HG03095 (cell line): Measurements from ENCODE around the gene EGR2.

Experiments used
- ATAC-seq: cut with Tn5 transposase; IDR thresholded peaks from one replicate; pipeline ENCODE4 v1.9.1; 2021; ENCODE audit warnings: moderate library complexity; ENCODE audit not compliant: unreplicated experiment

Gene EGR2

DNA sequence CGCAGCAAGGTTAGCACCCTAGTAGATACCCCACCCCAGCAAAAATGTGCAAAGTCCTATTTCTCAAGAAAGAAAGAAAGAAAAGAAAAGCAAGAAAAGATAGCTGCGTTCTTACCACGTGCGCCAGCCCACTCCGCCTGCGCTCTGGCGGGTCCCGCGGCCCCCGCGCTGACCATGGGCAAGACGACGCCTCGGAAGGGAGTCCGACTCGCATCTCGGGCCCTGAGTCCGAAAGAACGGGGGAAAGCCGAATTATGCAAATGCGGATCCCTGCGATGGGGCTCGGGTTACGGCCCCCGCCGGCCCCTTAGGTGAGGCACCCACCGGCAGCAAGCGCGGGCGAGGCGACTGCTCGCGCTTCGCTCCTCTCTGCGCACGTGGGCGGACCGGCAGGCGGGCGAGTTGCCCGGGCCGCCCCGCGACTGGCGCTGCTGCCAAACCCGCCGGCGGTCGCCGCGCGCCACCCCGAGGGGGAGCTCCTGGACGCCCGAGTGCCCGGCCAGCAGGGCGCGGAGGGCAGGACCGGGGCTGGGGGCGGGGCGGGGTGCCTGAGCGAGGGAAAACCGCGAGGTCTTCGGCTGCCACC is 2.4 kb upstream of the EGR2 start:
- no peak for ATAC-seq

DNA sequence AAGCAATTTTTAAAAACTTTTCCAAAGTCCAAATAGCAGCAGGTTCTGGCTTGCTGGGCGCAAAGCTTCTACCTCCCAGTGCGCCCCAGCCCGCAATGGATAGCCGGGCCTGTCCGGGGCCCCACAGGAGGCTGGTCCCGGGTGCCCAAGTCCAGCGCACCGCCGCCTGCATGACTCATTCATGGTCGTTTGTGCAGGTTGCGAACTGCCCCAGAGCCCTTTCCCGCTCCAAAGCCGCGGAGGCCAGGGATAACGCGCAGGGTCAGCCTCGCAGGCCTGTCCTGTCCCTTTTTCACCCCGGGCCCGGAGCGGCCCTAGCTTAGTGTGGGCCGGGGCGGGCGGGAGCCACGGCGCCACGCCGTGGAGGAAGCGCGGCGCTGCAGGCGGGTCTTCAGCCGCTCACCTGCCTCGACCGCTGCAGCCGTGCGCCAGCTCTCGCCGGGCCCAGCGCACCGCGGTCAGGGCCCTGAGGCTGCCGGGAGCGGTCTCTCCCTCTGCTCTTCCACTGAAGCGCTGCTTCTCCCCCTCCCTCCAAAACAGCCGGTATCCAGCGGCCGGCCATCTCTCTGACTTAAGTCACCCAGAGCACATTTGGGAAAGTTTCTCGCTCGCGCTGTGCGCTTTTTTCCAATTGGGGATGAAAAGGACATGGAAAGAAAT is 1.7 kb upstream of the EGR2 start:
- ATAC-seq, result peak; percentile 34

DNA sequence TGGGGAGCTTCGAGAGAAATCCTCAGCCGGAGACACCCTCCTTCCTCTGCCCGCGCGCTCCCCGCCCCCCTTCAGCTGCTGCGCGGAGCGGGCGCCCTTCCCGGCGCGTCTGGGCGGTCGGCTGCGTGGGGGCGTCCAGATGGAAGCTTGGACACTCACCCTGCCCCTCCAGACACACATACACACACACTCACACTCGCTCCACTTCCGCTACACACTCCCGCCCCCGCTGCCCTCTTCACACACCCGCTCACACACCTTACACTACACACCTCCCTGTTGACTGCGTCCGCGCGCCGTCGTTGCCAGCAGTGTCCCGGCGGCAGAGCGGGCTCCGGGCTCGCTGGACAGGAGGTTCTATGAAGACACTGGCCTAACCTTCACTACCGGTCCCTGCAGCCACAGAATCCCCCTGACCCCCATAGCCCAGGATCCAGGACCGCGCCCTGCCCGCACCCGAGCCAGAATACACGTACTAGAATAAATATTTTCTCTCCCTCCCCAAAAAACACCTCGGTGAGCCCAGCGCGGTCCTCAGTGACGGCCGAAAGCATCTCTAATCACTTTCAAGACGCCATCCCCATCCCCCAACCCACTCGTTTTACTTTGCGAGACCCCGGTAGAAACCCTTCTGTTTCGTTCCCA is 1.1 kb upstream of the EGR2 start:
- peak; percentile 0 for ATAC-seq

DNA sequence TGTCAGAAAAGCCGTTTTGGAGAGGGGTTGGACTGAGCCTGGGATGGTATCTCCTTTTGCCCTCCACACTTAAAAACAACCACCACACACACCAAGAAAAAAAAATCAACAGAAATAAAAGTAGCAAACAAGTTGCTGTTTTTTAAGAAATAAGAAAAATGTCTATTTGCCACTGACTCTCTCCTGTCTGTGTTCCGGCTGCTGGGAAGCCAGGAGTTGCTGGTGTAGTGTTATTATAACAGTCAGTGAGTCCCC is 163 bp downstream of the EGR2 start:
- no peak for ATAC-seq

DNA sequence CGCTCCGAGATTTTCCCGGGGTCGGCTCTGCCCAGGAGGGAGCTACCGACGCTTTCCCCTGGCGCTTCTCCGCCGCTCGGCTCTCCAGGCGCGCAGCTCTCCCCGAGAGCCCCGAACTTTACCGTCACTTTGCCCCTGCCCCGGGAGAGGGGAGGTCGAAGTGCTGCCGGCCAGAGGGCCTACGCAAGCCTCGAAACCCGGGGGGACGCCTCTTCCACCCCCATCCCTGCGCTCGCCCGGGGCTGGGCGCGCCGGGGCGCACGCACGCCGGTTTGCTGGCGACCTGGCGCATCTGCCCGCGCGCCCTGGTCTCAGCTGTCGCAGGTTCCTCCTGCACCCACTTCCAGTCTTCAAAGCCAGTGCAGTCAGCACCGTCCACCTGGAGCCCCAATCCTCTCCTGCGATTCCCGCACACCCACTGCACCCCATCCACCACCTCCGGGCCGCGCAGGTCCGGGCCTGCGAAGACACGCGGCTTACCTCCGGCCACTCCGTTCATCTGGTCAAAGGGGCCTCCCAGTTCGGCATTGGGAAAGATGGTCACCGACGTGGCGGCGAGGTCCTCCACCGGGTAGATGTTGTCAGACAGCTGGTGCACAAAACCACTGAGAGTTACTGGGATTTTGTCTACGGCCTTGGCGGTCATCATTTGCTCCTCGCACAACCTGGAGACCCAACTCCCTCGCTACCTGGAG is 638 bp downstream of the EGR2 start:
- ATAC-seq, result no peak

GRCh38 chr10:62814756-62815380 is 1.3 kb downstream of the EGR2 start:
- no peak for ATAC-seq

- no peak for ATAC-seq
Observed at GRCh38 chr10:62813981-62814380, 2.2 kb downstream of the EGR2 start.

DNA sequence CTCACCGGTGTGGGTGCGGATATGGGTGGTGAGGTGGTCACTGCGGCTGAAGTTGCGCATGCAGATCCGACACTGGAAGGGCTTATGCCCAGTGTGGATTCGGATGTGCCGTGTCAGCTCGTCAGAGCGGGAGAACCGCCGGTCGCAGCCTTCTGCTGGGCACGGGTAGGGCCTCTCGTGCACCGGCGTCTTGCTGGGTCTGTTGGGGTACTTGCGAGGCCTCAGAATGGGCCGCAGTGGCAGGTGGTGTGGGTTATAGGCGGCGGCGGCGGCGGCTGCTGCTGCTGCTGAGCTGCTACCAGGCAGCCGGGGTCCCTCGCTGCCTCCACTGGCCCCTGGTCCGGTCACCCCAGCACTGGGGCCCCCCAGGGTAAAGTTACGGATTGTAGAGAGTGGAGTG is 2.7 kb downstream of the EGR2 start:
- ATAC-seq, result no peak

- no peak for ATAC-seq
Observed at GRCh38 chr10:62812672-62813439, 3.3 kb downstream of the EGR2 start.

DNA sequence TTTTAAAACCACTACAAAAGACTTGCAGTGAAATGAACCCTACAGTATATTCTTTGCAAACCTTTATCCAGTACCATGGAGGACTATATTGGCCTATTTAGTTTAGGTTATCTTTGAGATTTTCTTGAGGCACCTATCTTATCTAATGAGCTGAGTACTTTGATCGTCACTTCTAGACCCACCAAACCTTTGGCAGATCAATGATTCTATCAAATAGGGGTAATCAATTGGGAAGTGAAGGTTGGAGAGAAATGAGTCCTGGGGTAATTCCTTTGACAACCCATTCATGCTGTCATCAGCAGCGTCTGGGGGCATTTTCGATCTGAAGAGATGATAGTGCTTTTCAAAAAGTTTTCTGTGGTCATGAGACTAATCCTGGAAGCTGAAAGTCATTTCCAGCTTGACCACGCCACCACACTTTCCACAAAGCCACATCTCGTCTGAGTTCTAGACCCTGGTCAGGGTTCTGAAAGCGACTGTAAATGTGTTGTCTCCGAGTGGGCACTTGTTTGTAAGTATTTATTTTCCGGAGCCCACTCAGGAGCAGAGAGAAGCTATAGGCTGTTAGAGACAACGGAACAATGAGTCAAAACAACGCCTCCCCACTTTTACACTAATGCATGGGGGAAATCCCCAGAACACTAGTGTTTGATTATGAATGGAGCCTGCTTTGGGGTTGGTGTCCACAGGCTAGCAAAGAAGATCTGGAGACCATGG is 4.8 kb downstream of the EGR2 start:
- peak; percentile 39 for ATAC-seq

GRCh38 chr10:62810156-62810902 is 5.8 kb downstream of the EGR2 start:
- ATAC-seq, result no peak

GRCh38 chr10:62806251-62806650 is 9.9 kb downstream of the EGR2 start:
- no peak for ATAC-seq

DNA sequence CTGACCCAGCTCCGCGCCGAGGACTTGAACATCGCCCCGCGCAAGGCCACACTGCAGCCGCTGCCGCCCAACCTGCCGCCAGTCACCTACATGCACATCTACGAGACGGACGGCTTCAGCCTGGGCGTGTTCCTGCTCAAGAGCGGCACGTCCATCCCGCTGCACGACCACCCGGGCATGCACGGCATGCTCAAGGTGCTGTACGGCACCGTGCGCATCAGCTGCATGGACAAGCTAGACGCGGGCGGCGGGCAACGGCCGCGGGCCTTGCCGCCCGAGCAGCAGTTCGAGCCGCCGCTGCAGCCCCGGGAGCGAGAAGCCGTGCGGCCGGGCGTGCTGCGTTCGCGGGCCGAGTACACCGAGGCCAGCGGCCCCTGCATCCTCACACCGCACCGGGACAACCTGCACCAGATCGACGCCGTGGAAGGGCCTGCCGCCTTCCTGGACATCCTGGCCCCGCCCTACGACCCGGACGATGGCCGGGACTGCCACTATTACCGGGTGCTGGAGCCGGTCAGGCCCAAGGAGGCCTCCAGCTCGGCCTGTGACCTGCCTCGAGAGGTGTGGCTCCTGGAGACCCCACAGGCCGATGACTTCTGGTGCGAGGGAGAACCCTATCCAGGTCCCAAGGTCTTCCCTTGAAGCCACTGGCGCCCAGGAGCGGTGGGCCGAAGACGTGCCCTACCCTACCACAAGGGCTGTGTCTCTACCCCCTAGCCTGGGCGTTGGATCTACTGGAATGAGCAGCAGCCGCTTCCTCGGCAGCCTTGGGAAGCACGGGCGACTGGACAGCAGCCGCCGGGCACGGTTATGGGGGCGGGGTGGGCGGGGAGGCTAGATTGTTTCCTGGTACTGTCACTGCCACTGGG is 10.7 kb downstream of the EGR2 start:
- ATAC-seq, result peak; percentile 9

DNA sequence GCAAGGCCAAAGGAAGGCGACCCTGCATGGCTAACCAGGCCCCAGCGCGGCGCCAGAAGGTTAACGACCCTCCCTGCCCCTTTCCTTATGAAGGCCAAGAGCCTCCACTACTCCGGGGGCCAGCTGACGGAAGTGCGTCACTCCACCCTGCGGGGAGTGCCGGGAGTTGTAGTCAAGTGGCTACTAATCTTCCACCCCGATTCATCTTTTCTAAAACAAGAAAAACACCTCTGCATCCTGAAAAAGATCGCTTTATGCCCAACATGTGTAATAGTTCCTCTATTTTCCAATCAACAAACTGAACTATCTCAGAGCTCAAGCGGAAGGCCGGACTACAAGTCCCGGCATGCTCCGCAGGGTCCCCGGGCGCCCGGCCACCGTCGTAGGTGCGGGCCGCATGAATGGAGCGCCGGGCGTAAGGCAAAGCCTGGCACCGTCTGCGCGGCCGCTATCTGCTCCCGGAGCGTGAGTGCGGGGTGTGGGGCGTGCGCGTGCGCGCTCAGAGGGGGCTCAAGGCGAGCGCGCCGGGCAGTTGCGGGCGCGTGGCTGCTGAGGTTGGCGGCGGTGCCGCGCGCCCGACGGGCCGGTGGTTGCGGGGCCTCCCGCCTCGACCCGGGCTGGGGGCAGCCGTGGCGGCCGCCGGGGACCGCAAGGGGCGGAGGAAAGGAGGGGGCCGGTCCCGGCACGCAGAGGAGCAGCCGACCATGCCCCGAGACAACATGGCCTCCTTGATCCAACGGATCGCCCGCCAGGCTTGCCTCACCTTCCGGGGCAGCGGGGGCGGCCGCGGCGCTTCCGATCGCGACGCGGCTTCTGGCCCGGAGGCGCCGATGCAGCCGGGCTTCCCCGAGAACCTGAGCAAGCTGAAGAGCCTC is 11.6 kb downstream of the EGR2 start, which contains the start of gene ADO:
TSS of gene ADO (plus strand) at position 365 of the 875 bp plus-strand sequence. CDS start at position 705, 340 bp downstream.
- peak; percentile 84 for ATAC-seq

- ATAC-seq, result no peak
Observed at GRCh38 chr10:62803724-62804355, 12.3 kb downstream of the EGR2 start.

DNA sequence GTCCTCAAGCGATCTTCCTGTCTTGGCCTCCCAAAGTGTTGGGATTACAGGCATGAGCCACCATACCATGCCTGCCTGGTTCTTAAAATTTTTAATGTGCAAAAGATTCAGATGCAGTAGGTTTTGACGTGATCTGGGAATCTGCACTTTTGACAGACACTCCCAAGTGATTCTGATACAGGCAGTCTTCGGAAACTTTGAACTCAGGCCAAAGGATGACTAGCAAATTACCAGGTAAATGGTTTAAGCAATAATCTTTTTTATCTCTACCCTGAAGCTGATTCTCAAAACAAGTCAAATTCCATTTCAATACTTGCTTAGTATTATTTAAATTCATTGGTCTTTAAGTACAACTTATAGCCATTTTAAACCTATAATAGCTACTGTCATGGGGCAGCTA is 14.3 kb downstream of the EGR2 start:
- ATAC-seq, result no peak

DNA sequence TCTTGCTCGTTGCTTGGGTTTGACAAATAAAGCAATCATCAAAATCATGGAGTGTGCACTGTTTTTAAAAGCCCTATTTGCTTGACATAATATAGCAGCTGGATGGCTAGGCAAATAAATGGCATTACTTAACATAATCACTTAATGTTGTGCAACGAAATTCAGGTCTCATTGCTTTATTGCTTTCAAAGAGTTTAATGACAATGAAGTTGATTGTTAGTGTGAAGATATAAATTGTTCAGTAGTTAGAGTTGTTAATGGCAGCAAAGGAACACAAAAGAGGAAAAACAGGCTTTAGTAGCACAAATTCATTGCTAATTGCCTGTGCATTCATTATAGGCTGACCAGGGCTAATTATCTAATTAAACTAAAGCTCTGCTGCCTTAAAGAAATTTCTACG is 19.3 kb downstream of the EGR2 start:
- ATAC-seq, result no peak
